ENCODE results near the gene FAM234B. TPM values are rescaled to one million over a fixed set of nuclear protein-coding genes. Genes with fewer than 3 reads are reported as not detected.

FAM234B gene
- total RNA-seq, 2 experiments from 2014 or later: 10.0 to 10.7 TPM

GRCh38 chr12:13005649-13006048 lies 38.5 kb upstream of the FAM234B start:
- ATAC-seq (no peak), DNase-seq (no peak)
- Mint-ChIP-seq H3K27me3 (peaks cover 8% of the 10 kb centered on the region), H3K36me3 (ENCODE audit: low read depth) (no peaks in the 10 kb centered on the region), H3K9me3 (no peaks in the 10 kb centered on the region), H3K4me1 (ENCODE audit: low read depth) (peaks cover 6% of the 10 kb centered on the region), H3K4me3 (no peak overlapping the region), H3K27ac (no peak overlapping the region)
- no peak for TF ChIP-seq CTCF (IDR thresholded peaks at IDR 0.05)
- ChIA-PET POLR2A (no interaction called here), CTCF (interaction anchor here (1.2 kb wide), 1 partner anchor 89 kb away, joined by 4 read pairs; no protein-coding TSS in a partner anchor)
- intact Hi-C loops (cut with micrococcal nuclease): no loop called here

- peaks cover 3% of the 10 kb centered on the region for H3K27me3 Mint-ChIP-seq
- TF ChIP-seq CTCF (IDR thresholded peaks at IDR 0.05): no peak
These were observed 36.5 kb upstream of the FAM234B start for GRCh38 chr12:13007496-13008233.

GRCh38 chr12:13008741-13009380 lies 35.3 kb upstream of the FAM234B start:
- no peak for ATAC-seq

More at GRCh38 chr12:13007496-13008233, 36.5 kb upstream of the FAM234B start:
- DNase-seq: no peak
- intact Hi-C loops (cut with micrococcal nuclease): no loop called here
- no peaks in the 10 kb centered on the region for H3K9me3 Mint-ChIP-seq
- no peak overlapping the region for H3K27ac Mint-ChIP-seq
- POLR2A ChIA-PET: interaction anchor here (0.5 kb wide), 1 partner anchor 1350 kb away, joined by 3 read pairs; no protein-coding TSS in a partner anchor
- CTCF ChIA-PET: no interaction called here
- H3K4me1 Mint-ChIP-seq (ENCODE audit: low read depth): no peaks in the 10 kb centered on the region
- no peak for ATAC-seq
- no peaks in the 10 kb centered on the region for H3K36me3 Mint-ChIP-seq (ENCODE audit: low read depth)
- no peak overlapping the region for H3K4me3 Mint-ChIP-seq

GRCh38 chr12:13011098-13011497 lies 33.1 kb upstream of the FAM234B start:
- POLR2A ChIA-PET: no interaction called here
- CTCF ChIA-PET: no interaction called here
- H3K9me3 Mint-ChIP-seq: no peaks in the 10 kb centered on the region
- TF ChIP-seq CTCF (IDR thresholded peaks at IDR 0.05): no peak
- ATAC-seq (no peak), DNase-seq (no peak)
- H3K36me3 Mint-ChIP-seq (ENCODE audit: low read depth): no peaks in the 10 kb centered on the region
- intact Hi-C loops (cut with micrococcal nuclease): no loop called here
- no peaks in the 10 kb centered on the region for H3K4me1 Mint-ChIP-seq (ENCODE audit: low read depth)
- H3K4me3 Mint-ChIP-seq: no peak overlapping the region
- H3K27me3 Mint-ChIP-seq: peaks cover 5% of the 10 kb centered on the region
- no peak overlapping the region for H3K27ac Mint-ChIP-seq

More at GRCh38 chr12:13008741-13009380, 35.3 kb upstream of the FAM234B start:
- CTCF ChIA-PET: no interaction called here
- DNase-seq: no peak
- POLR2A ChIA-PET: no interaction called here
- intact Hi-C loops (cut with micrococcal nuclease): no loop called here
- Mint-ChIP-seq H3K4me1 (ENCODE audit: low read depth) (no peaks in the 10 kb centered on the region), H3K36me3 (ENCODE audit: low read depth) (no peaks in the 10 kb centered on the region), H3K27me3 (no peaks in the 10 kb centered on the region), H3K9me3 (no peaks in the 10 kb centered on the region), H3K27ac (no peak overlapping the region), H3K4me3 (no peak overlapping the region)
- TF ChIP-seq CTCF (IDR thresholded peaks at IDR 0.05): no peak

- no peak for ATAC-seq
- Mint-ChIP-seq H3K4me3 (no peak overlapping the region), H3K27me3 (peaks cover 6% of the 10 kb centered on the region), H3K27ac (no peak overlapping the region), H3K4me1 (ENCODE audit: low read depth) (no peaks in the 10 kb centered on the region), H3K9me3 (no peaks in the 10 kb centered on the region), H3K36me3 (ENCODE audit: low read depth) (no peaks in the 10 kb centered on the region)
- intact Hi-C loops (cut with micrococcal nuclease): no loop called here
- TF ChIP-seq CTCF (IDR thresholded peaks at IDR 0.05): no peak
- DNase-seq: no peak
- CTCF ChIA-PET: no interaction called here
- POLR2A ChIA-PET: no interaction called here
These were observed 21.3 kb upstream of the FAM234B start for GRCh38 chr12:13022851-13023271.

All from activated CD8-positive, alpha-beta T cell treated with anti-CD3 and anti-CD28 coated beads for 36 hours (primary cell).